Heart right ventricle (tissue), 16 donors: ENCODE measurements around the gene TMEM92. TPM values are rescaled to one million over a fixed set of nuclear protein-coding genes. Genes with fewer than 3 reads are reported as not detected.

Source experiments
- ATAC-seq, 8 donors: fragments of 200-7000 bp; cut with Tn5 transposase; one replicate each; pipeline ENCODE4 v1.9.1; 2020; ENCODE audit warnings: mild to moderate bottlenecking in 8 of 8, moderate library complexity in 8 of 8, moderate number of reproducible peaks in 1 of 8
- DNase-seq, 2 donors: peaks; one replicate each; pipeline ENCODE4 v3.0.0-alpha.2; 2020
- H3K27ac ChIP-seq, 10 donors: fragments of 200-600 bp; sonication (generic) in 2 of 10; one replicate each; pipeline versions ENCODE4 v1.5.0 to v1.8.0; 2020 to 2022; ENCODE audit warnings: mild to moderate bottlenecking in 3 of 10
- H3K27me3 ChIP-seq, 7 donors: fragments of 200-600 bp; one replicate each; pipeline ENCODE4 v1.8.0; 2021 to 2022; ENCODE audit warnings: mild to moderate bottlenecking in 2 of 7
- H3K36me3 ChIP-seq, 9 donors: fragments of 200-600 bp; sonication (generic) in 1 of 9; one replicate each; pipeline versions ENCODE4 v1.5.0 to v1.8.0; 2020 to 2022; ENCODE audit warnings: mild to moderate bottlenecking in 2 of 9
- H3K4me1 ChIP-seq, 9 donors: fragments of 200-600 bp; sonication (generic) in 1 of 9; one replicate each; pipeline versions ENCODE4 v1.5.0 to v1.8.0; 2020 to 2022; ENCODE audit warnings: mild to moderate bottlenecking in 4 of 9
- H3K4me3 ChIP-seq, 10 donors: fragments of 200-600 bp; sonication (generic) in 2 of 10; one replicate each; pipeline versions ENCODE4 v1.5.0 to v1.8.0; 2020 to 2022; ENCODE audit warnings: mild to moderate bottlenecking in 7 of 10, moderate library complexity in 2 of 10
- H3K9me3 ChIP-seq, 11 donors: fragments of 200-600 bp in 10 of 11; sonication (generic) in 2 of 11; one replicate each; pipeline versions ENCODE4 v1.5.0 to v1.8.0; 2013 to 2022; ENCODE audit warnings: mild to moderate bottlenecking in 2 of 11, control low read depth in 1 of 11, moderate library complexity in 1 of 11
- WGBS, 2 donors: extraction: QIAGEN DNeasy Blood & Tissue Kit; methylation state at CpG; one replicate each; pipeline ENCODE4 v1.1.7; 2013; ENCODE audit warnings: inconsistent platforms in 1 of 2; 5-methylcytosine and 5-hydroxymethylcytosine counted together
- intact Hi-C, 10 donors: fragments of 100-400 bp; cut with DNase I; formaldehyde crosslinking; loops; one replicate each; pipeline versions ENCODE4 v1.11.1 to v1.14.2; 2022
- polyA plus RNA-seq, 2 donors: library from polyadenylated mRNA; stranded (reverse); fragments of 200-250 nt; gene quantifications; one replicate each; pipeline ENCODE4 v1.2.3, GENCODE V29; 2013
- total RNA-seq, 10 donors: library from RNA; stranded (reverse); fragmentation: NEBNext Ultra II Directional in 3 of 10; extraction: Animal tissue kit (Norgen Biotek cat#: 25700) in 3 of 10; gene quantifications; one replicate each; pipeline versions ENCODE4 v1.2.1 to v1.2.4, GENCODE V29; 2021 to 2023
- TF ChIP-seq, protein P1 (sequence below), 9 donors: fragments of 200-600 bp; sonication (generic) in 2 of 9; IDR thresholded peaks; one replicate each; pipeline versions ENCODE4 v1.5.0 to v1.8.0; 2021 to 2022; ENCODE audit warnings: antibody characterized with exemption in 9 of 9, mild to moderate bottlenecking in 5 of 9, moderate library complexity in 1 of 9
- donor health status: Arrhythmogenic right ventricular cardiomyopathy.
- donor health status: ischemic (EF 13 %, LVEDD 7.1; RV severe dilation, severe dysfunction).
- donor health status: healthy with polysubstance abuse.
- donor health status: DM: no; HTN: yes; CAD: no.
- donor health status: DM: no; HTN: no; CAD: no.
- donor health status: ischemic (EF 25% LVEDD 6.9; RV normal size, moderate dysfunction).
- donor health status: ischemic (EF 25% LVEDD 5.7; RV mildly dilated, moderate dysfunction).
- donor health status: healthy.
- donor health status: DM: yes; HTN: yes; CAD: no.
- donor health status: Ischemic cardiomyopathy.
- donor health status: ischemic (EF 35%, LVEDD 5.7; RV mildly dilated, moderate dysfunction).
- donor health status: nonischemic (EF 11% LVEDD 7.7; RV severe dilation, severe dysfunction).
- donor health status: DM: yes; HTN: yes; CAD: no.
- donor health status: PGD.
- donor health status: ischemic (EF 29% LVEDD 5.4; RV normal size, mild dysfunction).
- donor health status: nonischemic (EF 23%, LVEDD 6.1; RV moderate dilation, normal function).

Gene TMEM92
- total and polyA plus RNA-seq, 12 donors, result 0.04 TPM; not detected in 11

DNA sequence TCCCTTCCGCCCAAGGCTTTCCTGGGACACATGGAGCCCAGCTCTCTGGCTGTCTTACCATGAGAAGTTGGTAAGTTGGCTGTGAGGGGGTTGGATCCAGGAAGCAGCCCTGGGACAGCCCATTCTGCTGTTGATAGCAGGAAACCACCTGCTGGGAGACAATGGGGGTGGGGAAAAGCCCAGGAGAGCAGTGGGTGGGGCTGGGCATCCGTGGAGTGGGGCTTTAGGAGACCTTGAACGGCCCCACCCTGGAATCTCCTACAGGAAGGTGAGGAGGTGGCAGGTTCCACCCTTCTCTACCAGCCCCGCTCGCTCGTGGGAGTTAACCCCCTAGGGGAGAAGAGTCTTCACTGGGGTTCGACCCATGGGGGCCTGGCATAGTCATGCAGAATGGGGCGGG, 5.8 kb downstream of the TMEM92 start:
- H3K36me3 ChIP-seq, result no peaks in the 10 kb centered on the region
- H3K27ac ChIP-seq, result no peak overlapping the region
- ATAC-seq (no peak), DNase-seq (no peak)
- intact Hi-C loops, result no loop called here
- no peaks in the 10 kb centered on the region for H3K9me3 ChIP-seq
- TF ChIP-seq, protein P1, sequence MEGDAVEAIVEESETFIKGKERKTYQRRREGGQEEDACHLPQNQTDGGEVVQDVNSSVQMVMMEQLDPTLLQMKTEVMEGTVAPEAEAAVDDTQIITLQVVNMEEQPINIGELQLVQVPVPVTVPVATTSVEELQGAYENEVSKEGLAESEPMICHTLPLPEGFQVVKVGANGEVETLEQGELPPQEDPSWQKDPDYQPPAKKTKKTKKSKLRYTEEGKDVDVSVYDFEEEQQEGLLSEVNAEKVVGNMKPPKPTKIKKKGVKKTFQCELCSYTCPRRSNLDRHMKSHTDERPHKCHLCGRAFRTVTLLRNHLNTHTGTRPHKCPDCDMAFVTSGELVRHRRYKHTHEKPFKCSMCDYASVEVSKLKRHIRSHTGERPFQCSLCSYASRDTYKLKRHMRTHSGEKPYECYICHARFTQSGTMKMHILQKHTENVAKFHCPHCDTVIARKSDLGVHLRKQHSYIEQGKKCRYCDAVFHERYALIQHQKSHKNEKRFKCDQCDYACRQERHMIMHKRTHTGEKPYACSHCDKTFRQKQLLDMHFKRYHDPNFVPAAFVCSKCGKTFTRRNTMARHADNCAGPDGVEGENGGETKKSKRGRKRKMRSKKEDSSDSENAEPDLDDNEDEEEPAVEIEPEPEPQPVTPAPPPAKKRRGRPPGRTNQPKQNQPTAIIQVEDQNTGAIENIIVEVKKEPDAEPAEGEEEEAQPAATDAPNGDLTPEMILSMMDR (IDR thresholded peaks at IDR 0.05), result no peak
- WGBS, 2 donors, result 60 to 71% methylated on average over 8 of the region's 8 CpGs
- peaks cover 0 to 30% (median 10%) of the 10 kb centered on the region in 7 donors for H3K27me3 ChIP-seq
- no peaks in the 10 kb centered on the region for H3K4me1 ChIP-seq
- no peak overlapping the region for H3K4me3 ChIP-seq

DNA sequence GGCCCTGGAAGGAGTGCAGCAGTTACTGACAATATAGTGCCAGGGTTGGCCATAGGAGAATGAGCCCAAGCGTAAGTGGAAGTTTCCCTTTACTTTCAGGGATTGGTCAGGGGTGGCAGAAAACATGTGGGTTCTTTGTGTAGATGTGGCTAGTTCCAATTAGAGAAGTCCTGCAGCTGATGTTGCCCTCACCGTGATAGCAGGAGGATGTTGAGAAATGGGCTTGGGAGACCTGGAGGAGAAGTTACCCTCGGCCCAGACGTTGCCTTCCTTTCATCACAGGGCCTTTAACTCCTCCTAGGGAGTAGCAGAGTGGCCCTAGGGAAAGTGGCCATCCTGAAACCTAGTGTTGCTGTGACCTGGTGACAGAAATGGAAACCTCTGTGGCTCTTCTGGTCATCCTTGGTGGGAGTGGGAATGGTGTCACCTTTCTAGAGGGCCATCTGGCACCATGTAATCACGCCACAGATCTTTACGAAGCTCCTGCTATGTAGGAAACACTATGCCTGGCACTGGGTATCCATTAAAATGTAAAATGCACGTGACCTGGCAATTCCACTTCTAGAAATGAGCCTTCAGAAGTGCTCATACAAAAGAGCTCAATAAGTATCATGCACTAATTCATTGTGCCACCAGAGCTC, 6.7 kb downstream of the TMEM92 start:
- 78 to 88% methylated on average over 7 of the region's 7 CpGs for WGBS, 2 donors
- DNase-seq (no peak), ATAC-seq (no peak)
- intact Hi-C loops, result no loop called here
- no peaks in the 10 kb centered on the region for H3K9me3 ChIP-seq
- H3K27me3 ChIP-seq, result peaks cover 0 to 21% (median 8%) of the 10 kb centered on the region in 7 donors
- H3K27ac ChIP-seq, result no peak overlapping the region
- no peak overlapping the region for H3K4me3 ChIP-seq
- peaks cover 0 to 3% (median 0%) of the 10 kb centered on the region in 9 donors for H3K4me1 ChIP-seq
- TF ChIP-seq, protein P1 (IDR thresholded peaks at IDR 0.05), result no peak
- H3K36me3 ChIP-seq, result no peaks in the 10 kb centered on the region

DNA sequence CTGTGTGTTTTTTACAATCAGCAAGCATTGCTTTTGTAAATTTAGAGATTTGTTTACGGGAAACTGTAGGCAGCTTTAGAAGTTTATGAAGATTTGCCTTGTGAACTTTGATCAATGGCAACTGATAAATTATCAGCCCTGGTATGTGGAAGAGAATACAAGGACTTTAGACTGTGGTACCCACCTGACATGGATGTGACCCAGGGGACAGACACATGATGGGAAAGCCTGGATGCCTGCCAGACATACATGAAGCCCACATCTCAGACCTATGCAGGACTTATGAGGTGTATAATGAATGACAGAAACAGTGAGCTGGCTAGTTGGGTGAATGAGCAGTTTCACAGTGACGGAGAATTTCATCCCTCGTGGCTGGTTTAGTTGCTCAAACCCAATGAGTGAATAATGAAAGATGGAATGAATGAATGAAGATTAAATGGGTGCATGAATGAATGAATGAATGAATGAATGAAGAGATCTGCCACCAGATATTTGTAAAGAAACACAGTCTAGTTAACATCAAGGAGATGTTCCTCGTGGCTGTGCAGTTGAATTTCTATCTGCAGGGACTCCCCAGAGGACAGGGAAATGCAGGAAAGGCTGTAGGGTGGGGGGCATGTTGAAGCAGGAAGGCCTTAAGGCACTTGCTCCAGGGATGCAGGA, 7.6 kb downstream of the TMEM92 start:
- H3K4me3 ChIP-seq, result no peak overlapping the region
- no peak for DNase-seq
- intact Hi-C loops, result no loop called here
- no peaks in the 10 kb centered on the region for H3K36me3 ChIP-seq
- no peak overlapping the region for H3K27ac ChIP-seq
- peaks cover 0 to 15% (median under 1%) of the 10 kb centered on the region in 7 donors for H3K27me3 ChIP-seq
- WGBS, 2 donors, result 83 to 85% methylated on average over 4 of the region's 4 CpGs
- ATAC-seq, result no peak
- H3K4me1 ChIP-seq, result peaks cover 0 to 3% (median 0%) of the 10 kb centered on the region in 9 donors
- H3K9me3 ChIP-seq, result no peaks in the 10 kb centered on the region
- TF ChIP-seq, protein P1 (IDR thresholded peaks at IDR 0.05), result no peak

DNA sequence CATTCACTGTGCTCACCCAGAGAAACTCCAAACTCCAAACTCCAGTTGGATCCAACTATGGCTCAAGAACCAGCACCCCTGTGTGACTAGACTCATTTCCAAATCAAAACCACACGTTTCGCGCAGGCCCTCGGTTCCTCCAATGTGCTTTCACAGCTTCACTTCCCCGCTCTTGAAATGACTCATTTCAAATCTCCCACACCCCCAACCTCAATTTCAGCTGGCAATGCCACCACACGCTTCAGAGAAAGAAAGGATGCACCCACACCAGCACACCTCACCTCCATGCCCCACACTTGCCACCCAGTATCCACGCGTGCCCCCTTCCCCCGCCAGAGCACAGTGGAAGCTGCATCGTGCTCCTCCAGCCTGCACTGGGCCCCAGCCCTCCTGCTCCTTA, 9.0 kb downstream of the TMEM92 start:
- 85 to 91% methylated on average over 10 of the region's 10 CpGs for WGBS, 2 donors
- Histone ChIP-seq H3K36me3 (no peaks in the 10 kb centered on the region), H3K9me3 (no peaks in the 10 kb centered on the region), H3K27ac (no peak overlapping the region), H3K27me3 (peaks cover 0 to 5% (median 0%) of the 10 kb centered on the region in 7 donors), H3K4me1 (peaks cover 0 to 5% (median 0%) of the 10 kb centered on the region in 9 donors), H3K4me3 (no peak overlapping the region)
- intact Hi-C loops, result no loop called here
- TF ChIP-seq, protein P1 (IDR thresholded peaks at IDR 0.05), result no peak
- no peak for ATAC-seq
- no peak for DNase-seq
